Left lung (tissue), 10 donors: Measurements from ENCODE around the gene NCAM2. TPM values are rescaled to one million over a fixed set of nuclear protein-coding genes. Genes with fewer than 3 reads are reported as not detected.
A peak's percentile ranks its signal among the peaks of the same experiment; 100 is the strongest.

Experiments used
- ATAC-seq: fragments of 200-7000 bp; cut with Tn5 transposase; one replicate; pipeline ENCODE4 v1.9.1; 2020; ENCODE audit warnings: moderate library complexity
- DNase-seq, 4 donors: peaks; one replicate each; pipeline ENCODE4 v3.0.0-alpha.2; 2013 to 2020
- H3K27ac ChIP-seq, 2 donors: fragments of 200-600 bp; sonication (generic) in 1 of 2; one replicate each; pipeline versions ENCODE4 v1.5.0 to v1.8.0; 2020 to 2021
- H3K27me3 ChIP-seq, 2 donors: fragments of 200-600 bp; sonication (generic) in 1 of 2; one replicate each; pipeline versions ENCODE4 v1.5.0 to v1.8.0; 2020 to 2021
- H3K36me3 ChIP-seq, 2 donors: fragments of 200-600 bp; sonication (generic) in 1 of 2; one replicate each; pipeline versions ENCODE4 v1.5.0 to v1.8.0; 2020 to 2021
- H3K4me1 ChIP-seq, 2 donors: fragments of 200-600 bp; one replicate each; pipeline ENCODE4 v1.8.0; 2021
- H3K4me3 ChIP-seq, 2 donors: fragments of 200-600 bp; sonication (generic) in 1 of 2; one replicate each; pipeline versions ENCODE4 v1.5.0 to v1.8.0; 2020 to 2021; ENCODE audit warnings: mild to moderate bottlenecking in 1 of 2
- H3K9me3 ChIP-seq, 2 donors: fragments of 200-600 bp; sonication (generic) in 1 of 2; one replicate each; pipeline versions ENCODE4 v1.5.0 to v1.8.0; 2020 to 2021
- intact Hi-C, 2 donors: fragments of 100-400 bp; cut with DNase I; formaldehyde crosslinking; loops; one replicate each; pipeline versions ENCODE4 v1.11.2 to v1.14.2; 2022
- polyA plus RNA-seq, 6 donors: library from polyadenylated mRNA; unstranded; fragments of 120-200 nt; gene quantifications; one replicate each; pipeline ENCODE4 v1.2.1, GENCODE V29; 2013; ENCODE audit not compliant: insufficient read length in 6 of 6
- total RNA-seq, 2 donors: library from RNA; stranded (reverse); fragmentation: NEBNext Ultra II Directional; extraction: Animal tissue kit (Norgen Biotek cat#: 25700); gene quantifications; one replicate each; pipeline ENCODE4 v1.2.1, GENCODE V29; 2021
- TF ChIP-seq, protein P1 (sequence below), 2 donors: fragments of 200-600 bp; sonication (generic) in 1 of 2; IDR thresholded peaks; one replicate each; pipeline versions ENCODE4 v1.5.0 to v1.8.0; 2021; ENCODE audit warnings: antibody characterized with exemption in 2 of 2
- donor health status: DM: no; HTN: yes; CAD: no.
- donor health status: DM: no; HTN: no; CAD: no.

Gene NCAM2
- total and polyA plus RNA-seq, 8 donors, result 3.3 to 30.4 (median 4.6) TPM

GRCh38 chr21:21200939-21201615, 202.9 kb downstream of the NCAM2 start:
- peak overlapping the region; percentile 59 to 67 for H3K27ac ChIP-seq
- peak overlapping the region in 1 of 2 donors; percentile 16 for H3K4me3 ChIP-seq
- H3K4me1 ChIP-seq, result peaks cover 4 to 9% of the 10 kb centered on the region in 2 donors
- intact Hi-C loops, result no loop called here
- no peaks in the 10 kb centered on the region for H3K27me3 ChIP-seq
- H3K36me3 ChIP-seq, result no peaks in the 10 kb centered on the region
- TF ChIP-seq, protein P1, sequence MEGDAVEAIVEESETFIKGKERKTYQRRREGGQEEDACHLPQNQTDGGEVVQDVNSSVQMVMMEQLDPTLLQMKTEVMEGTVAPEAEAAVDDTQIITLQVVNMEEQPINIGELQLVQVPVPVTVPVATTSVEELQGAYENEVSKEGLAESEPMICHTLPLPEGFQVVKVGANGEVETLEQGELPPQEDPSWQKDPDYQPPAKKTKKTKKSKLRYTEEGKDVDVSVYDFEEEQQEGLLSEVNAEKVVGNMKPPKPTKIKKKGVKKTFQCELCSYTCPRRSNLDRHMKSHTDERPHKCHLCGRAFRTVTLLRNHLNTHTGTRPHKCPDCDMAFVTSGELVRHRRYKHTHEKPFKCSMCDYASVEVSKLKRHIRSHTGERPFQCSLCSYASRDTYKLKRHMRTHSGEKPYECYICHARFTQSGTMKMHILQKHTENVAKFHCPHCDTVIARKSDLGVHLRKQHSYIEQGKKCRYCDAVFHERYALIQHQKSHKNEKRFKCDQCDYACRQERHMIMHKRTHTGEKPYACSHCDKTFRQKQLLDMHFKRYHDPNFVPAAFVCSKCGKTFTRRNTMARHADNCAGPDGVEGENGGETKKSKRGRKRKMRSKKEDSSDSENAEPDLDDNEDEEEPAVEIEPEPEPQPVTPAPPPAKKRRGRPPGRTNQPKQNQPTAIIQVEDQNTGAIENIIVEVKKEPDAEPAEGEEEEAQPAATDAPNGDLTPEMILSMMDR (IDR thresholded peaks at IDR 0.05), result no peak
- no peaks in the 10 kb centered on the region for H3K9me3 ChIP-seq
- DNase-seq (no peak), ATAC-seq (peak; percentile 73)

DNA sequence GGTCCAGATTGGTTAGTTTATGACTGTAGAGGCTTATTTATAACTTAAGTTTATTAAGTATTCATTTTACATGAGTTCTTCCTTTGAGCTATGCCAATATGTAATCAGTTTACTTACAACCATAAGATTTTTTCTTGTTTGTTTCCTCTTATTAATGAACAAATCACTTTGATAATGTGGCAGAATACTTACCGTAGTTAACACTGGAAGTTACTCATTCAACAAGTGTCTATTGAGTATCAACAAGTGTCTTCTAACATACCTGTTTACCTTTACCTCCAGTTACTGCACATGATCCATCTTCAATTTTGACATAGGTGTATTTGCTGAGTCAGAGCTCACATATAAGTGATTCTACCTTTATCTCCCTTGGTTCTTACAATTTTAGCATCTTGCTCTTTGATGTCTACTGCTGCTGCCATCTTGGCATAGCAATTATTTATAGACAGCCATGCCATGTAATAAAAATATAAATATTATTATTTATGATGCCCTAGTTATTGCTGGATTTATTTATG, 205.7 kb downstream of the NCAM2 start:
- ATAC-seq (no peak), DNase-seq (no peak)
- H3K4me3 ChIP-seq, result no peak overlapping the region
- H3K27me3 ChIP-seq, result no peaks in the 10 kb centered on the region
- H3K27ac ChIP-seq, result no peak overlapping the region
- no peaks in the 10 kb centered on the region for H3K36me3 ChIP-seq
- intact Hi-C loops, result no loop called here
- TF ChIP-seq, protein P1 (IDR thresholded peaks at IDR 0.05), result no peak
- no peaks in the 10 kb centered on the region for H3K9me3 ChIP-seq
- H3K4me1 ChIP-seq, result peaks cover 4 to 9% of the 10 kb centered on the region in 2 donors

DNA sequence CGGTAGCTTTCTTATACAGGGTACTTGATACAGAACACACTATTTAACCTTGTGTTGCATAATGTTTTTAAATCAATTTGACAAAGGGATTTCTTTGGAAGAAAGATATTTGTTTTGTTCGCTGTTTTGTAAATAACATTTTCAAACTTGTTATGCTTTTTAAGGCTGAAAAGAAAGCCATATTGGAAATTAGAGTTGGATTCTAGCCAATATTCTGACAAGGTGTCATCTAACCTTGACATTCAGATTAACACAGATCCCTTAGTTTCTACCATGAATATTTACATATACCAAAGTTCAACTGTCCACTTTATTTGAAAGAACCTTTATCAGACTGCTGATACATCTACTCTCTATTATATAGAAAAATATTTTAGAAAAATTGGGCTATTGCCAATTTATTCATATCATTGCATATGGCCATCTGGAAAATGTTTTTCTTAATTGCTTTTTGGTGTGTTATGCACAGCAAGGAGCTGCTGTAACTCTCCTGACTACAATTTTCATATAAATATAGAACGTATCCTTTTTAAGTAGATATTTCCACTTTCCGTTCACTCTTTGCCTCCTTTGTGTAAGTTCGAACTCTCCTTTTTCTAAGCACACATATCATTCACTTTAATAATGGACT, 206.3 kb downstream of the NCAM2 start:
- H3K27ac ChIP-seq, result no peak overlapping the region
- intact Hi-C loops, result no loop called here
- TF ChIP-seq, protein P1 (IDR thresholded peaks at IDR 0.05), result no peak
- ATAC-seq, result no peak
- DNase-seq, result no peak
- no peak overlapping the region for H3K4me3 ChIP-seq
- H3K36me3 ChIP-seq, result no peaks in the 10 kb centered on the region
- H3K9me3 ChIP-seq, result no peaks in the 10 kb centered on the region
- H3K27me3 ChIP-seq, result no peaks in the 10 kb centered on the region
- peaks cover 4 to 9% of the 10 kb centered on the region in 2 donors for H3K4me1 ChIP-seq

DNA sequence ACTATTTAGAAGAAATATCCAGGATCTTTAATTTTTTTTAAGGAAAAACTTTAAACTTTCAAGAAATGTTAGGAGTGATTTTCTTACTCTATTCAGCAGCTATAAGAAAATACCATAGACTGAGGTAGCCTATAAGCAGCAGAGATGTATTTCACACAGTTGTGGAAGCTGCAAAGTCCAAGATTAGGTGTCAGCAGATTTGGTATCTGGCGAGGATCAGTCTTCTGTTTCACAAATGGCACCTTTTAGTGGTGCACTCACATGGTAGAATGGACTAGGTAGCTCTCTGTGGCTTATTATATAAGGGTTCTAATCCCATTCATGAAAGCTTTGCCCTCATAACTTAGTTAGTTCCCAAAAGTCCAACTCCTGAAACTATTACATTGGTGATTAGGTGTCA, 207.4 kb downstream of the NCAM2 start:
- no peaks in the 10 kb centered on the region for H3K36me3 ChIP-seq
- no peak overlapping the region for H3K4me3 ChIP-seq
- intact Hi-C loops, result no loop called here
- DNase-seq, result no peak
- H3K27ac ChIP-seq, result no peak overlapping the region
- H3K4me1 ChIP-seq, result peaks cover 0 to 9% of the 10 kb centered on the region in 2 donors
- no peaks in the 10 kb centered on the region for H3K27me3 ChIP-seq
- H3K9me3 ChIP-seq, result no peaks in the 10 kb centered on the region
- TF ChIP-seq, protein P1 (IDR thresholded peaks at IDR 0.05), result no peak
- no peak for ATAC-seq

DNA sequence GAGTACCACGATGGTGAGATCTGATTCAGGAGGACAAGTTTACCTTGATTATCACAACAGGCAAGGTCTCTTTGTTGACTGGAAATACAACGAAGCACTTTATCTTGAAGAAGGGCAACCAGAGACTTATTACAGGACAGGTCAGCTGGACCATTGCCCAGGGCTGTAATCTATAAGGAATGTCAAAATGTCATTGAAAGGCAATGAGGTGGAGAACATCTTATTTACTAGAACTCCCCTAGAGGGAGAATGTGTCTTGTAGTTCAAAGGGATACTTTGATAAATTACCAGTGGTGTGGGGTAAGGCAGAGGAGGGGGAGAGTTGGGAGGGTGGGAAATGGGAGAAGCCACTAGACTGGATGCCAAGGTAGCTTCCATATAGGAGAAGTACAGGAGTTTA, 212.3 kb downstream of the NCAM2 start:
- no peaks in the 10 kb centered on the region for H3K27me3 ChIP-seq
- TF ChIP-seq, protein P1 (IDR thresholded peaks at IDR 0.05), result no peak
- ATAC-seq (no peak), DNase-seq (no peak)
- no peaks in the 10 kb centered on the region for H3K36me3 ChIP-seq
- no peak overlapping the region for H3K4me3 ChIP-seq
- intact Hi-C loops, result no loop called here
- H3K27ac ChIP-seq, result no peak overlapping the region
- H3K9me3 ChIP-seq, result no peaks in the 10 kb centered on the region
- H3K4me1 ChIP-seq, result no peaks in the 10 kb centered on the region
